Panc1 (cell line): ENCODE data around the gene GORAB.

Source experiments
- POLR2AphosphoS5 ChIP-seq: IDR thresholded peaks from 2 replicates; pipeline ENCODE4 v1.6.1; 2012; ENCODE audit warnings: mild to moderate bottlenecking, low read depth, low read length, moderate library complexity
- SIN3A ChIP-seq: IDR thresholded peaks from 2 replicates; pipeline ENCODE4 v1.6.1; 2012; ENCODE audit warnings: low read depth, mild to moderate bottlenecking, low read length, moderate library complexity, borderline replicate concordance; ENCODE audit not compliant: insufficient read depth
- TCF7L2 ChIP-seq: IDR thresholded peaks from 2 replicates; pipeline ENCODE4 v1.6.1; 2011; ENCODE audit warnings: mild to moderate bottlenecking, low read depth, low read length, inconsistent platforms
- TF ChIP-seq, protein P1 (sequence below): fragments of 450-650 bp; IDR thresholded peaks from 2 replicates; pipeline ENCODE4 v1.5.1; 2017; ENCODE audit warnings: mild to moderate bottlenecking
- TF ChIP-seq, protein P2 (sequence below), 2 experiments: IDR thresholded peaks; 2 replicates each; pipeline ENCODE4 v1.6.1; 2011 to 2012; ENCODE audit warnings: low read depth in 2 of 2, control low read depth in 1 of 2, low read length in 1 of 2, mild to moderate bottlenecking in 1 of 2, moderate library complexity in 1 of 2; ENCODE audit not compliant: insufficient read depth in 1 of 2

DNA sequence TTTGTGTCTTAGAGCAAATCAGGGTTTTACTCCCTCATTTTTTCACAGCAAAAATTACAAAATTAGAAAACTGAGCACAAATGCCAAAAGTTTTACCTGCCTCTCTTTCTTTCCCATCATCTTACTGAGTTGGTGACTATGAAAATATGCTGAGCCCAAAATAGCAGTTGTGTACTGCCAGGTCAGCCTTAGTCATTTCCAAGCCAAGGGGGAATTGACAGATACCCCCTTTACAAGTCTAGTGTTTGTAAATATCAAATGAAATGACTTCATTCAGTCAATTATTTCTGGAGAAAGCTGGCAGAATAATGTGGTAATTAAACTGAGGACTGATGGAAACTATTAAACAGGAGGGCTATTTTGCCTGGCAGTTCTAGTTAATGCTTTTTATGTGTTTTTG lies 11.4 kb upstream of the GORAB start:
- TF ChIP-seq POLR2AphosphoS5 (no peak), SIN3A (no peak), TCF7L2 (no peak)
- TF ChIP-seq, protein P1, sequence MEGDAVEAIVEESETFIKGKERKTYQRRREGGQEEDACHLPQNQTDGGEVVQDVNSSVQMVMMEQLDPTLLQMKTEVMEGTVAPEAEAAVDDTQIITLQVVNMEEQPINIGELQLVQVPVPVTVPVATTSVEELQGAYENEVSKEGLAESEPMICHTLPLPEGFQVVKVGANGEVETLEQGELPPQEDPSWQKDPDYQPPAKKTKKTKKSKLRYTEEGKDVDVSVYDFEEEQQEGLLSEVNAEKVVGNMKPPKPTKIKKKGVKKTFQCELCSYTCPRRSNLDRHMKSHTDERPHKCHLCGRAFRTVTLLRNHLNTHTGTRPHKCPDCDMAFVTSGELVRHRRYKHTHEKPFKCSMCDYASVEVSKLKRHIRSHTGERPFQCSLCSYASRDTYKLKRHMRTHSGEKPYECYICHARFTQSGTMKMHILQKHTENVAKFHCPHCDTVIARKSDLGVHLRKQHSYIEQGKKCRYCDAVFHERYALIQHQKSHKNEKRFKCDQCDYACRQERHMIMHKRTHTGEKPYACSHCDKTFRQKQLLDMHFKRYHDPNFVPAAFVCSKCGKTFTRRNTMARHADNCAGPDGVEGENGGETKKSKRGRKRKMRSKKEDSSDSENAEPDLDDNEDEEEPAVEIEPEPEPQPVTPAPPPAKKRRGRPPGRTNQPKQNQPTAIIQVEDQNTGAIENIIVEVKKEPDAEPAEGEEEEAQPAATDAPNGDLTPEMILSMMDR: no peak
- TF ChIP-seq, protein P2, sequence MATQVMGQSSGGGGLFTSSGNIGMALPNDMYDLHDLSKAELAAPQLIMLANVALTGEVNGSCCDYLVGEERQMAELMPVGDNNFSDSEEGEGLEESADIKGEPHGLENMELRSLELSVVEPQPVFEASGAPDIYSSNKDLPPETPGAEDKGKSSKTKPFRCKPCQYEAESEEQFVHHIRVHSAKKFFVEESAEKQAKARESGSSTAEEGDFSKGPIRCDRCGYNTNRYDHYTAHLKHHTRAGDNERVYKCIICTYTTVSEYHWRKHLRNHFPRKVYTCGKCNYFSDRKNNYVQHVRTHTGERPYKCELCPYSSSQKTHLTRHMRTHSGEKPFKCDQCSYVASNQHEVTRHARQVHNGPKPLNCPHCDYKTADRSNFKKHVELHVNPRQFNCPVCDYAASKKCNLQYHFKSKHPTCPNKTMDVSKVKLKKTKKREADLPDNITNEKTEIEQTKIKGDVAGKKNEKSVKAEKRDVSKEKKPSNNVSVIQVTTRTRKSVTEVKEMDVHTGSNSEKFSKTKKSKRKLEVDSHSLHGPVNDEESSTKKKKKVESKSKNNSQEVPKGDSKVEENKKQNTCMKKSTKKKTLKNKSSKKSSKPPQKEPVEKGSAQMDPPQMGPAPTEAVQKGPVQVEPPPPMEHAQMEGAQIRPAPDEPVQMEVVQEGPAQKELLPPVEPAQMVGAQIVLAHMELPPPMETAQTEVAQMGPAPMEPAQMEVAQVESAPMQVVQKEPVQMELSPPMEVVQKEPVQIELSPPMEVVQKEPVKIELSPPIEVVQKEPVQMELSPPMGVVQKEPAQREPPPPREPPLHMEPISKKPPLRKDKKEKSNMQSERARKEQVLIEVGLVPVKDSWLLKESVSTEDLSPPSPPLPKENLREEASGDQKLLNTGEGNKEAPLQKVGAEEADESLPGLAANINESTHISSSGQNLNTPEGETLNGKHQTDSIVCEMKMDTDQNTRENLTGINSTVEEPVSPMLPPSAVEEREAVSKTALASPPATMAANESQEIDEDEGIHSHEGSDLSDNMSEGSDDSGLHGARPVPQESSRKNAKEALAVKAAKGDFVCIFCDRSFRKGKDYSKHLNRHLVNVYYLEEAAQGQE (IDR thresholded peaks at IDR 0.05; ENCODE audit: insufficient read depth in 1 of 2, low read depth in 2 of 2, low read length in 1 of 2): no peak
